Stimulated activated CD8-positive, alpha-beta memory T cell treated with anti-CD3 and anti-CD28 coated beads, Interleukin-12 subunit alpha, Interleukin-12 subunit beta, amount 100 ng/mL, for 4 hours (primary cell): ENCODE data around the gene GCKR.
"Not testable (repeated sequence)": the region's sequence is repeated elsewhere in the genome, so short reads cannot be mapped to it uniquely, and the experiment has no call there.

Experiments used
- DNase-seq: peaks from one replicate; pipeline ENCODE4 v3.0.0-alpha.2; 2020; ENCODE audit warnings: low read depth

The GCKR gene

GRCh38 chr2:27509326-27509725 lies 12.7 kb downstream of the GCKR start:
- no peak for DNase-seq

DNA sequence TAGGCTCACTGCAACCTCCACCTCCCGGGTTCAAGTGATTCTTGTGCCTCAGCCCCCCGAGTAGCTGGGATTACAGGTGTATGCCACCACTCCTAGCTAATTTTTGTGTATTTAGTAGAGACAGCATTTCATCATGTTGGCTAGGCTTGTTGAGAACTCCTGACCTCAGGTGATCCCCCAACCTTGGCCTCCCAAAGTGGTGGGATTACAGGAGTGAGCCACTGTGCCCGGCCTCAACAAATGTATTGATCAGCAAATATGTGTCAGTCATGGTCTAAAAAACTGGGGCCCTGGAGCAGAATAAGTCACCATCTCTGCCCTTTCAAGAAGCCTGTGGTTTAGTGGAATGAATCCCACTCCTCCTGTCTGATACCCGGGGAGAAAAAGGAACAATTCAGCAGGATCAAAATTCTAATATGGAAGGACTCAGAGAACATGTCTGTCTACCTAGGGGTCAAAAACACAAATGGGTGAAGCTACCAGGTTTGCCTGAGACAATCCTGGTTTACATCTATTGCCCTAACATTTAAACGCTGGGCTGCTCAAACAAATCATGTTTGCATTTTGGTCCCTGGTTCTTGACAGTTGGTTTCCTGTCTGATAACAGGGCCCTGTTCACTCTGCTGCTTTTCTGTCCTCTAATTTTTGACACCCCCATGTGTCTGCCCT lies 21.6 kb downstream of the GCKR start:
- no peak for DNase-seq

GRCh38 chr2:27518782-27519113 lies 22.1 kb downstream of the GCKR start:
- no peak for DNase-seq

- no peak for DNase-seq
These were observed 23.7 kb downstream of the GCKR start for GRCh38 chr2:27520316-27520715.

GRCh38 chr2:27522400-27522945 lies 25.8 kb downstream of the GCKR start:
- no peak for DNase-seq

DNA sequence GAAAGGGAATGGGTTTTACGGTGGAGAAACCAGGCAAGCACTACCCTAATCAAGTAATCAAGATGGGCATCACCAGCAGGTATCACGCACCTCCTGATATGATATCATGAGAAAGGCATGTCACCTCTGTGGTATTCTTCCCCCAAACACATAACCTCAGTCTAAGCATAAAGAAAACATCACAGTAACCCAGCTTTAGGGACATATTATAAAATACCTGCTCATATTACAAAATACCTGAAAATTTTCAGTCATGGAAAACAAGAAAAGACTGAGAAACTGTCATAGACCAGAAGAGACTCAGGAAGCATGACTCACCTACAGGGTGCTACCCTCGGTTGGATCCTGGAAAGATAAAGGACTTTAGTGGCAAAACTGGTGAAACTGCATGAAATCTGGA lies 30.5 kb downstream of the GCKR start:
- DNase-seq: no peak

- no peak for DNase-seq
These were observed 35.3 kb downstream of the GCKR start for GRCh38 chr2:27531983-27532382.

- no peak for DNase-seq
These were observed 40.6 kb downstream of the GCKR start for GRCh38 chr2:27537287-27537686.

- not testable (repeated sequence) for DNase-seq
These were observed 42.3 kb downstream of the GCKR start for GRCh38 chr2:27538839-27539450.

- DNase-seq: not testable (repeated sequence)
These were observed 43.0 kb downstream of the GCKR start for GRCh38 chr2:27539649-27540048.

DNA sequence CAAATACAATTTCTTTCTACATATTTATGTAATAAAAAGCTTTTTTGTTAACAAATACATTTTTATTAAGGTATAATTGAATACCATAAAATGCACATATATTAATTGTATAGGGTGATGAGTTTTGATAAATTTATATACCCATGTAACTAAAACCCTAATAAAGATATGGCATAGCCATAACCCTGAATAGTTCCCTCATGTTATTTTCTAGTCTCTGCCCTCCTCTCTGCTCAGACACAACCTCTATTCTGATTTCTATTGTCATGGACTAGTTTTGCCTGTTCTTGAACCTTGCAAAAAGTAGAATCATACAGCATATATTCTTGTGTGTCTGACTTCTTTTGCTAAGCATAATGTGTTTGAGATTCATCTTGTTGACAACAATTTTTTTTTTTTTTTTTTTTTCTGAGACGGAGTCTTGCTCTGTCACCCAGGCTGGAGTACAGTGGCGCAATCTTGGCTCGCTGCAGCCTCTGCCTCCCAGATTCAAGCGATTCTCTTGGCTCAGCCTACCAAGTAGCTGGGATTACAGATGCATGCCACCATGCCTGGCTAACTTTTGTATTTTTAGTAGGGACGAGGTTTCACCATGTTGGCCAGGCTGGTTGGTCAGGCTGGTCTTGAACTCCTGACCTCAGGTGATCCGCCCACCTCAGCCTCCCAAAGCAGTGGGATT lies 47.6 kb downstream of the GCKR start:
- no peak for DNase-seq

- DNase-seq: no peak
These were observed 48.9 kb downstream of the GCKR start for GRCh38 chr2:27545348-27546141.

DNA sequence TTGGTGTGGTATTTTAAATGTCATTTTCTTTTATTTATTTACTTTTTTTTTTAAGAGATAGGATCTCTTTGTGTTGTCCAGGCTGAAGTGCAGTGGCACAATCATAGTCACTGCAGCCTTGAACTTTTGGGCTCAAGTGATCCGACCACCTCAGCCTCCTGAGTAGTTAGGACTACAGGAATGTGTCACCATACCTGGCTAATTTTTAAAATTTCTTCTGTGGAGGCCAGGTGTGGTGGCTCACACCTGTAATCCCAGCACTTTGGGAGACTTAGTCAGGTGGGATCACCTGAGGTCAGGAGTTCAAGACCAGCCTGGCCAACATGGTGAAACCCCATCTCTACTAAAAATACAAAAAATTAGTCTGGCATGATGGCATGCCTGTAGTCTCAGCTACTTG lies 52.7 kb downstream of the GCKR start:
- DNase-seq: no peak

DNA sequence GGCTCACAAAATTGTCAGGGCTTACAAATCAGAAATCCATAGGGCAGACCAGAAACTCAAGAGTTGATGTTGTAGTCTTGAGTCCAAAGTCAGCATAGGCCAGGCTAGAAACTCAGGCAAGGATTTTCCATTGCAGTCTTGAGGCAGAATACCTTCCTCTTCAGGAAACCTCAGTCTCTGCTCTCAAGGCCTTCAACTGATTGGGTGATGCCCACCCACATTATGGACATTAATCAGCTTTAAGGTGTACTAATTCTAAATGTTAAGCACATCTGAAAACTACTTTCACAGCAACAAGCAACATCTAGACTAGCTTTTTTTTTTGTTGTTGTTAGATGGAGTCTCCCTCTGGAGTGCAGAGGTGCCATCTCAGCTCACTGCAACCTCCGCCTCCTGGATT lies 54.9 kb downstream of the GCKR start:
- no peak for DNase-seq

GRCh38 chr2:27552941-27553340 lies 56.3 kb downstream of the GCKR start:
- no peak for DNase-seq

DNA sequence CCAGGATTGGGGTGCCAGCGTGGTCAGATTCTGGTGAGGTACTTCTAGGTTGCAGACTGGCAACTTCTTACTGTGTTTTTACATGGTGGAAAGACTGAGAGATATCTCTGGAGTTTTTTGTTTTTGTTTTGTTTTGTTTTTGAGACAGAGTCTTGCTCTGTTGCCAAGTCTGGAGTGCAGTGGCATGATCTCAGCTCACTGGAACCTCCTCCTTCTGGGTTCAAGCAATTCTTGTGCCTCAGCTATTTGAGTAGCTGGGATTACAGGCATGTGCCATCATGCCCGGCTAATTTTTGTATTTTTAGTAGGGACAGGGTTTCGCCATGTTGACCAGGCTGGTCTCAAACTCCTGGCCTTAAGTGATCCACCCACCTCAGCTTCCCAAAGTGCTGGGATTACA lies 57.8 kb downstream of the GCKR start:
- not testable (repeated sequence) for DNase-seq

DNA sequence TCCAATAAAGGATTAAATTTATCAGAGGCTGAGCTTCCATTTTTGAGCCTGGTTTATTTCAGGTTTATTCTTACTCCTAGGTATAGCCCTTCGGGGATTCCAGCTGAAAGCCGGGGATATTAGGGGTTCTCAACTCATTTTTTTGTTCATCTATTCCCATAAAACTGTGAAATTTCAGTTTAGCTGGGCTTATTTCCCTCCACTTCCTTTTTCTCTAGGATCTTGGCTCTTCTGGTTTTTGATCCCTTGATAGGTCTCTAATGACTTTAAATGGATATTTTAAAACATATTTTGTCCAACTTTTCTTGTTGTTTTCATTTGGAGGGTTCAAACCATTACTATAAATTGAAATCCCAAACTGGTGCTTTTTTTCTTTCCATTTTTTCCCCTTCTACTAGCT lies 62.6 kb downstream of the GCKR start:
- no peak for DNase-seq

DNA sequence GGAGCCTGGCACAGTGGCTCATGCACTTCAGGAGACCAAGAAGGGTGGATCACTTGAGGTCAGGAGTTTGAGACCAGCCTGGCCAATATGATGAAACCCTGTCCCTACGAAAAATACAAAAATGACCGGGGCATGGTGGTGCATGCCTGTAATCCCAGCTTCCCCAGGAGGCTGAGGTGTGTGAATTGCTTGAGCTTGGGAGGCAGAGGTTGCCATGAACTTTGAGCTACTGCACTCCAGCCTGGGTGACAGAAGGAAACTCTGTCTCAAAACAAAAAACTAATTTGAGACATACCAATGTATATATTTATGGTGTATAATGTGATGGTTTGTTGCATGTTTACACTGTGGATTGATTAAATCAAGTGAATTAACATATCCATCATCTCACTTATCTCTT lies 64.4 kb downstream of the GCKR start:
- DNase-seq: no peak

GRCh38 chr2:27566628-27567027 lies 70.0 kb downstream of the GCKR start:
- DNase-seq: no peak

DNA sequence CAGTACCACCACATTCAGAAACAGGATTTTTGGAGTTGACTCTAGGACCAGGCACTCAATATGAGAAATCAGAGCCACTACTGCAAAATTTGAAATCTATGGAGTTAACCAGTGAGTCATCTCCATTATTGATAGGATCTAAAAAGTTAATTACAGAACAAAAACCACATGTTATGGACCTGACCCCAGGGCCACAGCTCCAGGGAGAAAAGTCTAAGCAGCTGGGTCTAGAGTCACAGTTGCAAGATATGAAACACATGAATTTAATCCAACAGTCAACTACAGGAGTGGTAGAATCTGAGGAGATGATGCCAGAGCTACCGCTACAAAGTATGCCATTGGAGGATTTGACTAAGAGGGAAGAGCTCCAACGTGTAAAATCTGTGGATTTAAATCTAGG lies 72.8 kb downstream of the GCKR start:
- no peak for DNase-seq

DNA sequence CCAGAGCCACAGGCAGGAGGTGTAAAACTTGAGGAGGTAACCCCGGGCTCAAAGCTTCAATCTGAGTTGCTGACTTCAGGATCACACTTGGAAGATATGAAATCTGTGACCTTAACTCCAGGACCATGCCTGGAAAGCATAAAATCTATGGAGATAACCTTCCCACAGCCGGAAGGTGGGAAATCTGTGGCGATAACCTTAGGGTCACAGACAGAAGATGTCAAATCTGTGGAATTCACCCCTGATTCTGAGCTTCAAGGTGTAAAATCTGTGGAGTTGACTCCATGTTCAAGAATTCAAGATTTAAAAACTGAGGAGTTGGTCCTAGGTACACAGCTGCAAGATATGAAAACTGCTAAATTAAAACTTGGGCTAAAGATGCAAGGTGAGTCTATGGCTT lies 74.6 kb downstream of the GCKR start:
- no peak for DNase-seq

DNA sequence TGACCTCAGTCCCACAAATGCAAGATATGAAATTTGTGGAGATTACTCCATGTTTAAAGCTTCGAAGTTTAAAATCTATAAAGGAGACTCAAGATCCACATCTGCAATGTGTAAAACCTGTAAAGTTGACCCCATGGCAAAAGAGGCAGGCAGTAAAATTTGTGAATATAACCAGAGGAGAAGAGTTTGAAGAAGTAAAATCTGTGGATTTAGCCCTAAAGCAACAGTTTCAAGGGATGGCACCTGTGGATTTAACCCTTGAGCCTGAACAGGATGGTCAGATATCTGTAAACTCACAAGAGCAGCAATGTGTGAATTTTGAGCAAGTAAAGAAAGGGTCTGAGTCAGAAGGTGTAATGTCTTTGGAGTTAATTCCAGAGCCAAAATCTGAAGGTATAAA lies 75.0 kb downstream of the GCKR start:
- DNase-seq: no peak

GRCh38 chr2:27572439-27572838 lies 75.8 kb downstream of the GCKR start:
- no peak for DNase-seq
